GM12878 (cell line): ENCODE data around the gene GRB10. TPM values are rescaled to one million over a fixed set of nuclear protein-coding genes. Genes with fewer than 3 reads are reported as not detected.

Source experiments
- ATAC-seq: fragments of 200-7000 bp; cut with Tn5 transposase; 3 replicates; pipeline ENCODE4 v1.9.1; 2020; ENCODE audit warnings: mild to moderate bottlenecking, moderate library complexity
- BruUV-seq: library from RNA; stranded (reverse); fragments of 400-500 nt; replicated peaks from 2 replicates; lab custom pipeline; 2021; lab: Mats Ljungman, UMichigan
- CTCF ChIA-PET: fragments of 300-600 bp; sonication (Branson Sonifier 250); formaldehyde crosslinking; extraction: SDS; loops from one replicate; lab custom pipeline; 2021; ENCODE audit warnings: inconsistent platforms; lab: Yijun Ruan, JAX
- POLR2A ChIA-PET: fragments of 350-600 bp; formaldehyde crosslinking; extraction: SDS; loops from one replicate; lab custom pipeline; 2021; ENCODE audit warnings: inconsistent platforms; lab: Charles Lee
- RAD21 ChIA-PET: fragments of 300-600 bp; sonication (Branson Sonifier 250); formaldehyde crosslinking; loops from one replicate; lab custom pipeline; 2023; ENCODE audit warnings: antibody characterized with exemption; ENCODE audit not compliant: unreplicated experiment; lab: Charles Lee
- SMC1A ChIA-PET: fragments of 300-600 bp; sonication (Branson Sonifier 250); formaldehyde crosslinking; loops from one replicate; lab custom pipeline; 2023; ENCODE audit not compliant: unreplicated experiment, uncharacterized antibody; lab: Charles Lee
- DNase-seq: peaks from one replicate; pipeline ENCODE4 v3.0.0-alpha.2; 2011; ENCODE audit warnings: low read depth, low spot score
- FAIRE-seq: peaks from 3 replicates; lab custom pipeline; 2011; peaks lifted over from hg19 to GRCh38; lab: Jason Lieb, UNC
- H2AFZ ChIP-seq: 2 replicates; pipeline ENCODE4 v1.6.0; 2011; ENCODE audit warnings: low read depth, low read length, control low read depth; ENCODE audit not compliant: control insufficient read depth
- H3K27ac ChIP-seq: 2 replicates; pipeline ENCODE4 v1.5.1; 2011; ENCODE audit warnings: control low read depth; ENCODE audit not compliant: control insufficient read depth, insufficient read depth
- H3K27me3 ChIP-seq, 2 experiments: replicated peaks in 1 of 2; 2 replicates each; pipeline versions ENCODE4 v1.6.0 to v1.6.1; 2011; ENCODE audit warnings: low read length in 1 of 2; ENCODE audit not compliant: control insufficient read depth in 2 of 2, insufficient read depth in 2 of 2
- H3K36me3 ChIP-seq, 2 experiments: 2 replicates each; pipeline ENCODE4 v1.5.1; 2011; ENCODE audit warnings: low read length in 1 of 2; ENCODE audit not compliant: control insufficient read depth in 2 of 2, insufficient read depth in 2 of 2
- H3K4me1 ChIP-seq: 2 replicates; pipeline ENCODE4 v1.6.1; 2011; ENCODE audit warnings: mild to moderate bottlenecking, low read length, moderate library complexity, mixed read lengths; ENCODE audit not compliant: control insufficient read depth, insufficient read depth
- H3K4me2 ChIP-seq: 2 replicates; pipeline ENCODE4 v1.6.0; 2011; ENCODE audit warnings: control low read depth; ENCODE audit not compliant: control insufficient read depth, insufficient read depth
- H3K4me3 ChIP-seq: fragments of 200-600 bp; sonication (generic); 2 replicates; pipeline ENCODE4 v1.5.1; 2016
- H3K79me2 ChIP-seq: 2 replicates; pipeline ENCODE4 v1.6.0; 2011; ENCODE audit warnings: low read length; ENCODE audit not compliant: control insufficient read depth, insufficient read depth
- H3K9ac ChIP-seq: 2 replicates; pipeline ENCODE4 v1.8.0; 2011; ENCODE audit warnings: low read length, control low read depth, mixed read lengths; ENCODE audit not compliant: control insufficient read depth, insufficient read depth
- H3K9me3 ChIP-seq: replicated peaks from 3 replicates; pipeline ENCODE4 v1.5.1; 2011; ENCODE audit warnings: mild to moderate bottlenecking, low read length; ENCODE audit not compliant: control insufficient read depth, insufficient read depth
- H4K20me1 ChIP-seq: 2 replicates; pipeline ENCODE4 v1.6.0; 2011; ENCODE audit not compliant: control insufficient read depth, insufficient read depth
- EGR1 ChIP-seq, 2 experiments: IDR thresholded peaks; 1 replicate in 1 of 2; 2 replicates in 1 of 2; pipeline ENCODE4 v1.6.1; 2011 to 2012; ENCODE audit warnings: low read depth in 2 of 2, low read length in 2 of 2, borderline replicate concordance in 1 of 2, mild to moderate bottlenecking in 1 of 2, moderate library complexity in 1 of 2
- EP300 ChIP-seq, 2 experiments: fragments of 150-350 bp in 1 of 2; IDR thresholded peaks; 2 replicates each; pipeline ENCODE4 v1.6.1; 2011 to 2012; ENCODE audit warnings: low read depth in 2 of 2, low read length in 2 of 2, borderline replicate concordance in 1 of 2, improper control_type of control experiment in 1 of 2, inconsistent platforms in 1 of 2; ENCODE audit not compliant: control insufficient read depth in 1 of 2
- FOS ChIP-seq: IDR thresholded peaks from 3 replicates; pipeline ENCODE4 v1.6.1; 2011; ENCODE audit warnings: borderline replicate concordance; ENCODE audit not compliant: insufficient read length; ENCODE audit errors: extremely low read depth
- IRF4 ChIP-seq: IDR thresholded peaks from 2 replicates; pipeline ENCODE4 v1.6.1; 2011; ENCODE audit warnings: low read depth, low read length
- NBN ChIP-seq: fragments of 450-650 bp; IDR thresholded peaks from 2 replicates; pipeline ENCODE4 v1.6.1; 2016
- NR2C1 ChIP-seq: fragments of 450-650 bp; IDR thresholded peaks from 2 replicates; pipeline ENCODE4 v1.6.1; 2017; ENCODE audit warnings: antibody characterized with exemption, mild to moderate bottlenecking, moderate library complexity
- POLR2AphosphoS5 ChIP-seq: IDR thresholded peaks from 2 replicates; pipeline ENCODE4 v1.6.1; 2011; ENCODE audit warnings: mild to moderate bottlenecking, low read length, inconsistent platforms
- SIN3A ChIP-seq: IDR thresholded peaks from 2 replicates; pipeline ENCODE4 v1.6.1; 2012; ENCODE audit warnings: low read depth, low read length, improper control_type of control experiment
- SMAD1 ChIP-seq: fragments of 450-650 bp; IDR thresholded peaks from 2 replicates; pipeline ENCODE4 v1.6.1; 2018; ENCODE audit warnings: mild to moderate bottlenecking, low read depth; ENCODE audit not compliant: partially characterized antibody
- YY1 ChIP-seq: IDR thresholded peaks from 2 replicates; pipeline ENCODE4 v1.6.1; 2011; ENCODE audit warnings: low read depth, mild to moderate bottlenecking, low read length
- ZBED1 ChIP-seq: IDR thresholded peaks from 2 replicates; pipeline ENCODE4 v1.6.1; 2016; ENCODE audit warnings: borderline replicate concordance
- WGBS: methylation state at CpG from one replicate; pipeline ENCODE4 v1.1.6; 2016; ENCODE audit warnings: low lambda C conversion rate; ENCODE audit not compliant: insufficient replicate concordance, insufficient coverage; ENCODE audit errors: missing lambda C conversion rate; 5-methylcytosine and 5-hydroxymethylcytosine counted together
- in situ Hi-C: fragments of 300-500 bp; cut with MboI; formaldehyde crosslinking; loops from 9 replicates; pipeline ENCODE4 v1.14.3; 2018; ENCODE audit warnings: mixed read lengths
- intact Hi-C: fragments of 100-400 bp; cut with micrococcal nuclease; formaldehyde crosslinking; loops from one replicate; pipeline ENCODE4 v1.14.2; 2022; ENCODE audit not compliant: unreplicated experiment
- polyA plus RNA-seq, 11 experiments: library from polyadenylated mRNA; depleted of rRNA in 4 of 11; unstranded in 6 of 11; stranded (reverse) in 5 of 11; fragments of >200 nt; fragmentation: Nextera tagmentation in 4 of 11; fragmentation: Illumina TruSeq in 1 of 11; extraction: Ambion mirVana in 4 of 11; extraction: Trizol in 1 of 11; gene quantifications; 1 replicate in 1 of 11; 2 replicates in 10 of 11; pipeline versions ENCODE4 v1.2.1 to v1.2.3, GENCODE V29; 2011 to 2016; ENCODE audit warnings: inconsistent platforms in 2 of 11, missing spikeins in 2 of 11, low read depth in 1 of 11
- total RNA-seq, 4 experiments: library from RNA; depleted of rRNA in 3 of 4; stranded (reverse); fragments of >200 nt in 3 of 4; fragmentation: Illumina TruSeq in 1 of 4; extraction: Trizol in 1 of 4; gene quantifications; 2 replicates each; pipeline versions ENCODE4 v1.2.1 to v1.2.3, GENCODE V29; 2013 to 2021
- TF ChIP-seq, protein P1 (sequence below): fragments of 450-650 bp; IDR thresholded peaks from 2 replicates; pipeline ENCODE4 v1.6.1; 2016; ENCODE audit warnings: mild to moderate bottlenecking
- TF ChIP-seq, protein P2 (sequence below): IDR thresholded peaks from 2 replicates; pipeline ENCODE4 v1.6.1; 2012; ENCODE audit warnings: low read depth, low read length, improper control_type of control experiment
- TF ChIP-seq, protein P3 (sequence below): IDR thresholded peaks from 2 replicates; pipeline ENCODE4 v1.6.1; 2011; ENCODE audit warnings: borderline replicate concordance, low read depth, mild to moderate bottlenecking, moderate library complexity, low read length; ENCODE audit not compliant: insufficient read depth, poor library complexity, severe bottlenecking
- TF ChIP-seq, protein P4 (sequence below): fragments of 450-650 bp; IDR thresholded peaks from 2 replicates; pipeline ENCODE4 v1.6.1; 2018; ENCODE audit warnings: mild to moderate bottlenecking, low read depth, moderate library complexity; ENCODE audit not compliant: partially characterized antibody

GRB10 gene
- total and polyA plus RNA-seq, 10 of the 15 experiments (the other 5 are each of a cell fraction or from before 2014, with no cell fraction given) = 0.04 to 0.33 TPM; not detected in 8

DNA sequence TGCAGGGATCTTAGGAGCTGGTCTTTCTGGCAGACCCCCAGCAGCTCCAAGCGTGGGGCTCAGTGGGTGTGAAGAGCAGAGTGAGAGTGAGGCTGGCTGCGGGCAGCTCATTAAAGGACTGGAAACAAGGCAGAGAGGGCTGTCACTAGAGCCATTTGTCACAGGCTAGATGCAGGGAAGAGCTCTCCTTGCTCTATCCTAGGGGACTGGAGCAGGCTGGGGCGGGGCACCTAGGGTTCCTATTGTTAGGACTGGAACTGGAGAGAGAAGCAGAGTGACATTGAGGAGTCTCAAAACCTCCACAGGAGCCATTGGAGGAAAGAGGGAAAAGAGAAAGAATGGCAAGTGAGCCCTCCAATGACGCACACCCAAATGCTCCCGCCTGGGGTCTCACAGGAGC, 216.7 kb downstream of the GRB10 start (continued):
- TF ChIP-seq, protein P1, sequence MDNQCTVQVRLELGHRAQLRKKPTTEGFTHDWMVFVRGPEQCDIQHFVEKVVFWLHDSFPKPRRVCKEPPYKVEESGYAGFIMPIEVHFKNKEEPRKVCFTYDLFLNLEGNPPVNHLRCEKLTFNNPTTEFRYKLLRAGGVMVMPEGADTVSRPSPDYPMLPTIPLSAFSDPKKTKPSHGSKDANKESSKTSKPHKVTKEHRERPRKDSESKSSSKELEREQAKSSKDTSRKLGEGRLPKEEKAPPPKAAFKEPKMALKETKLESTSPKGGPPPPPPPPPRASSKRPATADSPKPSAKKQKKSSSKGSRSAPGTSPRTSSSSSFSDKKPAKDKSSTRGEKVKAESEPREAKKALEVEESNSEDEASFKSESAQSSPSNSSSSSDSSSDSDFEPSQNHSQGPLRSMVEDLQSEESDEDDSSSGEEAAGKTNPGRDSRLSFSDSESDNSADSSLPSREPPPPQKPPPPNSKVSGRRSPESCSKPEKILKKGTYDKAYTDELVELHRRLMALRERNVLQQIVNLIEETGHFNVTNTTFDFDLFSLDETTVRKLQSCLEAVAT = no peak

DNA sequence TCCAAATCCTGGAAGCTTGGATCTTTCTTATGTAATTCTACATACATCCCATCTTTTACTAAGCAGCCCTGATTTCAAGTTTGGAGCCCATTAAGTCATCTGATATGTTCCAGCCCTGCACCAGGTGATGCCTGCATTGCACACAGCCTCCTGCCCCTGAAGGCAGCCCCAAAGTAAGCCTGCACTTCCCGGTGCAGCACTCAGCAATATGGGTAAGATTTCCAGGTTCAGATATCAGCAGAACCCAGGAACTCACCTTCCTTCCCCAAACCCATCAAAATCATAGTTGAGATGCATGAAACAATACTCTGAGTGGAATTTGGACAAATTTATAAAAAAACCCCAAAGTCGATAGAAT, 217.2 kb downstream of the GRB10 start:
- ChIA-PET RAD21 (no interaction called here), SMC1A (interaction anchor here (0.8 kb wide), 1 partner anchor 1929 kb away, joined by 3 read pairs; no protein-coding TSS in a partner anchor), POLR2A (no interaction called here), CTCF (no interaction called here)
- no peaks in the 10 kb centered on the region for H3K36me3 ChIP-seq
- no peak overlapping the region for H2AFZ ChIP-seq
- H3K27ac ChIP-seq = no peak overlapping the region
- no peaks in the 10 kb centered on the region for H3K9me3 ChIP-seq
- no peak overlapping the region for H3K9ac ChIP-seq
- BruUV-seq = no TSS peak
- peaks cover 0 to 5% of the 10 kb centered on the region in 2 experiments; a peak in 3 of 4 replicates for H3K27me3 ChIP-seq
- in situ Hi-C loops = no loop called here
- H3K4me1 ChIP-seq = no peaks in the 10 kb centered on the region
- H4K20me1 ChIP-seq = no peaks in the 10 kb centered on the region
- H3K4me2 ChIP-seq = no peak overlapping the region
- no peak overlapping the region for H3K4me3 ChIP-seq
- ATAC-seq (no peak), DNase-seq (no peak), FAIRE-seq (no peak)
- intact Hi-C loops = no loop called here
- H3K79me2 ChIP-seq = no peaks in the 10 kb centered on the region
- 8% methylated on average over 2 of the region's 2 CpGs for WGBS
- TF ChIP-seq FOS = no peak
- TF ChIP-seq, protein P2, sequence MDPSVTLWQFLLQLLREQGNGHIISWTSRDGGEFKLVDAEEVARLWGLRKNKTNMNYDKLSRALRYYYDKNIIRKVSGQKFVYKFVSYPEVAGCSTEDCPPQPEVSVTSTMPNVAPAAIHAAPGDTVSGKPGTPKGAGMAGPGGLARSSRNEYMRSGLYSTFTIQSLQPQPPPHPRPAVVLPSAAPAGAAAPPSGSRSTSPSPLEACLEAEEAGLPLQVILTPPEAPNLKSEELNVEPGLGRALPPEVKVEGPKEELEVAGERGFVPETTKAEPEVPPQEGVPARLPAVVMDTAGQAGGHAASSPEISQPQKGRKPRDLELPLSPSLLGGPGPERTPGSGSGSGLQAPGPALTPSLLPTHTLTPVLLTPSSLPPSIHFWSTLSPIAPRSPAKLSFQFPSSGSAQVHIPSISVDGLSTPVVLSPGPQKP = no peak
- TF ChIP-seq ZBED1 = no peak
- TF ChIP-seq YY1 = no peak
- TF ChIP-seq, protein P3, sequence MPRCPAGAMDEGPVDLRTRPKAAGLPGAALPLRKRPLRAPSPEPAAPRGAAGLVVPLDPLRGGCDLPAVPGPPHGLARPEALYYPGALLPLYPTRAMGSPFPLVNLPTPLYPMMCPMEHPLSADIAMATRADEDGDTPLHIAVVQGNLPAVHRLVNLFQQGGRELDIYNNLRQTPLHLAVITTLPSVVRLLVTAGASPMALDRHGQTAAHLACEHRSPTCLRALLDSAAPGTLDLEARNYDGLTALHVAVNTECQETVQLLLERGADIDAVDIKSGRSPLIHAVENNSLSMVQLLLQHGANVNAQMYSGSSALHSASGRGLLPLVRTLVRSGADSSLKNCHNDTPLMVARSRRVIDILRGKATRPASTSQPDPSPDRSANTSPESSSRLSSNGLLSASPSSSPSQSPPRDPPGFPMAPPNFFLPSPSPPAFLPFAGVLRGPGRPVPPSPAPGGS = no peak
- no peak for TF ChIP-seq SMAD1
- no peak for TF ChIP-seq EP300 (IDR thresholded peaks at IDR 0.05; ENCODE audit: borderline replicate concordance in 1 of 2, control insufficient read depth in 1 of 2, low read depth in 2 of 2, low read length in 2 of 2)
- TF ChIP-seq NR2C1 = no peak
- TF ChIP-seq SIN3A = no peak
- no peak for TF ChIP-seq IRF4
- no peak for TF ChIP-seq NBN
- TF ChIP-seq, protein P4, sequence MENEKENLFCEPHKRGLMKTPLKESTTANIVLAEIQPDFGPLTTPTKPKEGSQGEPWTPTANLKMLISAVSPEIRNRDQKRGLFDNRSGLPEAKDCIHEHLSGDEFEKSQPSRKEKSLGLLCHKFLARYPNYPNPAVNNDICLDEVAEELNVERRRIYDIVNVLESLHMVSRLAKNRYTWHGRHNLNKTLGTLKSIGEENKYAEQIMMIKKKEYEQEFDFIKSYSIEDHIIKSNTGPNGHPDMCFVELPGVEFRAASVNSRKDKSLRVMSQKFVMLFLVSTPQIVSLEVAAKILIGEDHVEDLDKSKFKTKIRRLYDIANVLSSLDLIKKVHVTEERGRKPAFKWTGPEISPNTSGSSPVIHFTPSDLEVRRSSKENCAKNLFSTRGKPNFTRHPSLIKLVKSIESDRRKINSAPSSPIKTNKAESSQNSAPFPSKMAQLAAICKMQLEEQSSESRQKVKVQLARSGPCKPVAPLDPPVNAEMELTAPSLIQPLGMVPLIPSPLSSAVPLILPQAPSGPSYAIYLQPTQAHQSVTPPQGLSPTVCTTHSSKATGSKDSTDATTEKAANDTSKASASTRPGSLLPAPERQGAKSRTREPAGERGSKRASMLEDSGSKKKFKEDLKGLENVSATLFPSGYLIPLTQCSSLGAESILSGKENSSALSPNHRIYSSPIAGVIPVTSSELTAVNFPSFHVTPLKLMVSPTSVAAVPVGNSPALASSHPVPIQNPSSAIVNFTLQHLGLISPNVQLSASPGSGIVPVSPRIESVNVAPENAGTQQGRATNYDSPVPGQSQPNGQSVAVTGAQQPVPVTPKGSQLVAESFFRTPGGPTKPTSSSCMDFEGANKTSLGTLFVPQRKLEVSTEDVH = no peak
- TF ChIP-seq EGR1 (IDR thresholded peaks at IDR 0.05; ENCODE audit: borderline replicate concordance in 1 of 2, low read depth in 2 of 2, low read length in 2 of 2) = no peak
- no peak for TF ChIP-seq POLR2AphosphoS5
